ENCODE data around the gene PHLPP1.

GRCh38 chr18:62669225-62669624 is 46.1 kb upstream of the PHLPP1 start:
- TF ChIP-seq CTCF (IDR thresholded peaks at IDR 0.05) (no peak), EP300 (IDR thresholded peaks at IDR 0.05) (no peak)

All from stomach (tissue), 4 donors.